K562 (cell line): ENCODE data around the gene SALL3. TPM values are rescaled to one million over a fixed set of nuclear protein-coding genes. Genes with fewer than 3 reads are reported as not detected.

ENCODE experiments used
- ATAC-seq: fragments of 200-7000 bp; cut with Tn5 transposase; 3 replicates; pipeline ENCODE4 v1.9.1; 2020; ENCODE audit warnings: moderate library complexity
- BruUV-seq: library from RNA; stranded (reverse); fragments of 400-500 nt; replicated peaks from 2 replicates; lab custom pipeline; 2021; lab: Mats Ljungman, UMichigan
- CTCF ChIA-PET: fragments of 300-600 bp; formaldehyde crosslinking; extraction: SDS; loops from one replicate; lab custom pipeline; 2021; ENCODE audit warnings: low intra/inter-chr PET ratio; lab: Yijun Ruan, JAX
- POLR2A ChIA-PET: fragments of 300-600, 350-650 bp; sonication (Branson Sonifier 250); formaldehyde crosslinking; extraction: SDS; loops from one replicate; lab custom pipeline; 2021; ENCODE audit warnings: antibody characterized with exemption, inconsistent platforms; lab: Yijun Ruan, JAX
- DNase-seq, 4 experiments: peaks; one replicate each; pipeline versions ENCODE4 v3.0.0 to v3.0.0-alpha.2; 2011 to 2018; ENCODE audit warnings: low spot score in 3 of 4, mixed read lengths in 3 of 4; ENCODE audit errors: extremely low read depth in 1 of 4
- FAIRE-seq: peaks from 2 replicates; lab custom pipeline; 2011; peaks lifted over from hg19 to GRCh38; lab: Jason Lieb, UNC
- H2AFZ ChIP-seq: 2 replicates; pipeline ENCODE4 v1.6.0; 2011; ENCODE audit warnings: low read depth, low read length, control low read depth, inconsistent platforms
- H3K27ac ChIP-seq: fragments of 200-600 bp; 3 replicates; pipeline ENCODE4 v1.8.0; 2011; ENCODE audit warnings: low read depth, mild to moderate bottlenecking, control low read depth, inconsistent platforms, low read length, moderate library complexity, mixed read lengths; ENCODE audit errors: extremely low read depth
- H3K27me3 ChIP-seq, 2 experiments: fragments of 300-600 bp in 1 of 2; 2 replicates in 1 of 2; 3 replicates in 1 of 2; pipeline versions ENCODE4 v1.6.0 to v1.8.0; 2011; ENCODE audit warnings: inconsistent platforms in 2 of 2, low read length in 2 of 2, mild to moderate bottlenecking in 1 of 2, mixed read lengths in 1 of 2, moderate library complexity in 1 of 2; ENCODE audit not compliant: control insufficient read depth in 2 of 2, insufficient read depth in 2 of 2
- H3K36me3 ChIP-seq: fragments of 300-600 bp; 3 replicates; pipeline ENCODE4 v1.8.0; 2011; ENCODE audit warnings: mild to moderate bottlenecking, low read length, inconsistent platforms; ENCODE audit not compliant: control insufficient read depth, insufficient read depth
- H3K4me1 ChIP-seq, 2 experiments: fragments of 200-600 bp in 1 of 2; replicated peaks in 1 of 2; 2 replicates in 1 of 2; 3 replicates in 1 of 2; pipeline versions ENCODE4 v1.5.1 to v1.8.0; 2011; ENCODE audit warnings: inconsistent platforms in 2 of 2, low read length in 2 of 2, mild to moderate bottlenecking in 1 of 2, mixed read lengths in 1 of 2, moderate library complexity in 1 of 2; ENCODE audit not compliant: control insufficient read depth in 2 of 2, insufficient read depth in 2 of 2
- H3K4me2 ChIP-seq: 2 replicates; pipeline ENCODE4 v1.6.1; 2011; ENCODE audit warnings: low read length, control low read depth, inconsistent platforms, mixed read lengths; ENCODE audit not compliant: insufficient read depth
- H3K4me3 ChIP-seq: fragments of 200-600 bp; sonication (generic), shearing (Covaris generic); 2 replicates; pipeline ENCODE4 v1.5.1; 2016; ENCODE audit warnings: control low read depth, inconsistent platforms
- H3K79me2 ChIP-seq: fragments of 200-600 bp; 3 replicates; pipeline ENCODE4 v1.8.0; 2011; ENCODE audit warnings: low read length, inconsistent platforms; ENCODE audit not compliant: control insufficient read depth, insufficient read depth
- H3K9ac ChIP-seq, 2 experiments: 2 replicates each; pipeline versions ENCODE4 v1.6.0 to v1.6.1; 2011; ENCODE audit warnings: low read depth in 2 of 2, low read length in 2 of 2, control low read depth in 1 of 2, inconsistent platforms in 1 of 2, mild to moderate bottlenecking in 1 of 2, mixed read lengths in 1 of 2; ENCODE audit not compliant: insufficient read depth in 1 of 2
- H3K9me1 ChIP-seq: one replicate; pipeline ENCODE4 v1.6.0; 2011; ENCODE audit warnings: inconsistent platforms, mild to moderate bottlenecking, low read length, moderate library complexity; ENCODE audit not compliant: control insufficient read depth, insufficient read depth
- H3K9me3 ChIP-seq: replicated peaks from 2 replicates; pipeline ENCODE4 v1.5.1; 2011; ENCODE audit warnings: low read depth, low read length, inconsistent platforms; ENCODE audit not compliant: control insufficient read depth, insufficient read depth
- H4K20me1 ChIP-seq: replicated peaks from 2 replicates; pipeline ENCODE4 v1.6.1; 2011; ENCODE audit warnings: low read length, inconsistent platforms, mixed read lengths; ENCODE audit not compliant: control insufficient read depth, insufficient read depth
- ARID1B ChIP-seq: fragments of 450-650 bp; IDR thresholded peaks from 2 replicates; pipeline ENCODE4 v1.6.1; 2016; ENCODE audit warnings: antibody characterized with exemption, mild to moderate bottlenecking, inconsistent platforms
- BRF1 ChIP-seq: IDR thresholded peaks from 3 replicates; pipeline ENCODE4 v1.6.1; 2011; ENCODE audit warnings: borderline replicate concordance, mild to moderate bottlenecking; ENCODE audit not compliant: insufficient read length; ENCODE audit errors: extremely low read depth
- CREB5 ChIP-seq: fragments of 250-450 bp; sonication (Bioruptor Pico); IDR thresholded peaks from 2 replicates; pipeline ENCODE4 v1.5.0; 2020; ENCODE audit warnings: mild to moderate bottlenecking
- FOXM1 ChIP-seq, 2 experiments: fragments of 450-650 bp in 1 of 2; sonication (generic) in 1 of 2; formaldehyde crosslinking in 1 of 2; IDR thresholded peaks; 2 replicates each; pipeline versions ENCODE4 v1.6.1 to v1.9.0; 2017 to 2022; ENCODE audit warnings: low read depth in 2 of 2, mild to moderate bottlenecking in 2 of 2, missing genetic modification reagents in 1 of 2, moderate library complexity in 1 of 2
- NR2F6 ChIP-seq: fragments of 450-650 bp; formaldehyde crosslinking; IDR thresholded peaks from 2 replicates; pipeline ENCODE4 v1.4.0; 2020; ENCODE audit warnings: mild to moderate bottlenecking
- SAFB2 ChIP-seq: fragments of 200-400 bp; formaldehyde crosslinking; IDR thresholded peaks from 2 replicates; pipeline ENCODE4 v1.6.1; 2018; ENCODE audit warnings: borderline replicate concordance, low read length, low read depth, moderate library complexity; ENCODE audit not compliant: severe bottlenecking
- TGIF2 ChIP-seq: sonication (generic); formaldehyde crosslinking; IDR thresholded peaks from 2 replicates; pipeline ENCODE4 v1.8.1; 2022; ENCODE audit warnings: mild to moderate bottlenecking, missing genetic modification reagents, moderate library complexity
- UBTF ChIP-seq, 2 experiments: IDR thresholded peaks; 2 replicates each; pipeline ENCODE4 v1.6.1; 2012; ENCODE audit warnings: improper control_type of control experiment in 2 of 2, low read depth in 2 of 2, low read length in 2 of 2, borderline replicate concordance in 1 of 2
- ZBTB33 ChIP-seq: sonication (generic); formaldehyde crosslinking; IDR thresholded peaks from 2 replicates; pipeline ENCODE4 v1.8.1; 2023; ENCODE audit warnings: mild to moderate bottlenecking, missing genetic modification reagents
- ZNF280A ChIP-seq: fragments of 450-650 bp; IDR thresholded peaks from 2 replicates; pipeline ENCODE4 v1.6.1; 2018; ENCODE audit warnings: mild to moderate bottlenecking, low read depth; ENCODE audit not compliant: partially characterized antibody
- ZNF778 ChIP-seq: fragments of 450-650 bp; formaldehyde crosslinking; IDR thresholded peaks from 2 replicates; pipeline ENCODE4 v1.4.0; 2020; ENCODE audit warnings: mild to moderate bottlenecking, moderate library complexity
- WGBS: fragments of 100-300 bp; shearing (Covaris generic); methylation state at CpG from one replicate; pipeline ENCODE4 v1.1.6; 2016; ENCODE audit warnings: low coverage, mixed read lengths; ENCODE audit not compliant: insufficient coverage; ENCODE audit errors: missing lambda C conversion rate; 5-methylcytosine and 5-hydroxymethylcytosine counted together
- in situ Hi-C: fragments of 300-500 bp; cut with MboI; formaldehyde crosslinking; loops from 4 replicates; pipeline ENCODE4 v1.15.0; 2018; ENCODE audit warnings: inconsistent platforms, mixed read lengths
- intact Hi-C: fragments of 100-400 bp; cut with micrococcal nuclease; formaldehyde crosslinking; loops from 2 replicates; pipeline ENCODE4 v1.14.2; 2022
- polyA plus RNA-seq, 8 experiments: library from polyadenylated mRNA; depleted of rRNA in 4 of 8; stranded (reverse) in 5 of 8; unstranded in 3 of 8; fragments of >200 nt; fragmentation: Nextera tagmentation in 2 of 8; fragmentation: Illumina TruSeq in 1 of 8; extraction: Ambion mirVana in 2 of 8; extraction: Trizol in 1 of 8; gene quantifications; 2 replicates each; pipeline versions ENCODE4 v1.2.1 to v1.2.3, GENCODE V29; 2011 to 2014; ENCODE audit warnings: inconsistent platforms in 1 of 8, missing spikeins in 1 of 8
- total RNA-seq, 7 experiments: library from RNA; depleted of rRNA in 6 of 7; stranded (reverse); fragments of >200 nt in 6 of 7; fragmentation: Illumina TruSeq in 2 of 7; extraction: Trizol in 2 of 7; gene quantifications; 2 replicates each; pipeline versions ENCODE4 v1.2.1 to v1.2.3, GENCODE V29; 2011 to 2021; ENCODE audit warnings: low replicate concordance in 1 of 7
- TF ChIP-seq, protein P1 (sequence below): IDR thresholded peaks from 2 replicates; pipeline ENCODE4 v1.6.1; 2014; ENCODE audit warnings: antibody characterized with exemption

The SALL3 gene
- total and polyA plus RNA-seq, 9 of the 15 experiments (the other 6 are each of a cell fraction or from before 2014, with no cell fraction given): not detected

DNA sequence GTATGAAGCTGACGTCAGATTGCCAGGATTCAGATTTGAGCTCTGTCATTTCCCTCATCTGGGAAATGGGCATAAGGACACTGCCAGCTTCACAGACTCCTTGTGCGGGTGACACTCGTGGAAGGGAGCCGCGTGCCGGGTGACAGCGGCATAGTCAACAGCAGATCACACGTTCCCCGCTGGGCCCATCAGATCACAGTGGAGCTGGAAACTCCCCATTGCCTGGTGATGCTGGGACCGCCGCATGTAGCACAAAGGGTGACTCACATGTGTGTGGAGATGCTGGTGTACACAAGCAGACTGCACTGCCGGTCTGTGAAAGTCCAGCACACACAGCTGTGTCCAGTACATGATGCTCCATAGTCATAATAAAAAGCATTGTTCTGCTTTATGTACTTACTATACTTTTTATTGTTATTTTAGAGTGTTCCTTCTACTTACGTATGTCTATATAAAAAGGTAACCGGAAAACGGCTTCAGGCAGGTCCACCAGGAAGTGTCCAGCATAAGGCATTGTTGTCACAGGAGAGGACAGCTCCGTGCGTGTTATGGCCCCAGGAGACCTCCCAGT lies 31.8 kb downstream of the SALL3 start:
- H3K4me2 ChIP-seq: no peak overlapping the region
- H3K9me1 ChIP-seq: no peaks in the 10 kb centered on the region
- peaks cover 10 to 38% of the 10 kb centered on the region in 2 experiments; a peak in 4 of 5 replicates for H3K27me3 ChIP-seq
- H3K9me3 ChIP-seq: no peaks in the 10 kb centered on the region
- no peaks in the 10 kb centered on the region for H4K20me1 ChIP-seq
- ChIA-PET POLR2A (interaction anchor here (1.8 kb wide), 1 partner anchor 9 kb away, joined by 4 read pairs; no protein-coding TSS in a partner anchor), CTCF (no interaction called here)
- no peak for FAIRE-seq
- no peaks in the 10 kb centered on the region for H3K36me3 ChIP-seq
- H3K79me2 ChIP-seq: no peaks in the 10 kb centered on the region
- in situ Hi-C loops: no loop called here
- BruUV-seq: no TSS peak
- no peak overlapping the region for H2AFZ ChIP-seq
- no peak for ATAC-seq
- no peaks in the 10 kb centered on the region; a peak in 1 of 5 replicates for H3K4me1 ChIP-seq
- no peak overlapping the region for H3K27ac ChIP-seq
- no peak overlapping the region for H3K9ac ChIP-seq
- WGBS: 0% methylated on average over 10 of the region's 17 CpGs
- H3K4me3 ChIP-seq: no peak overlapping the region
- intact Hi-C loops: no loop called here
- DNase-seq: no peak
- TF ChIP-seq ZNF778 (CRISPR knock-in tag) (no peak), UBTF (IDR thresholded peaks at IDR 0.05; ENCODE audit: borderline replicate concordance in 1 of 2, low read depth in 2 of 2, low read length in 2 of 2) (no peak), TGIF2 (CRISPR knock-in tag) (no peak), ZNF280A (no peak), BRF1 (no peak), SAFB2 (no peak), CREB5 (no peak), ARID1B (no peak), ZBTB33 (no peak), FOXM1 (IDR thresholded peaks at IDR 0.05; ENCODE audit: low read depth) (no peak), FOXM1 (CRISPR knock-in tag; IDR thresholded peaks at IDR 0.05; ENCODE audit: low read depth) (no peak), NR2F6 (no peak)
- TF ChIP-seq, protein P1, sequence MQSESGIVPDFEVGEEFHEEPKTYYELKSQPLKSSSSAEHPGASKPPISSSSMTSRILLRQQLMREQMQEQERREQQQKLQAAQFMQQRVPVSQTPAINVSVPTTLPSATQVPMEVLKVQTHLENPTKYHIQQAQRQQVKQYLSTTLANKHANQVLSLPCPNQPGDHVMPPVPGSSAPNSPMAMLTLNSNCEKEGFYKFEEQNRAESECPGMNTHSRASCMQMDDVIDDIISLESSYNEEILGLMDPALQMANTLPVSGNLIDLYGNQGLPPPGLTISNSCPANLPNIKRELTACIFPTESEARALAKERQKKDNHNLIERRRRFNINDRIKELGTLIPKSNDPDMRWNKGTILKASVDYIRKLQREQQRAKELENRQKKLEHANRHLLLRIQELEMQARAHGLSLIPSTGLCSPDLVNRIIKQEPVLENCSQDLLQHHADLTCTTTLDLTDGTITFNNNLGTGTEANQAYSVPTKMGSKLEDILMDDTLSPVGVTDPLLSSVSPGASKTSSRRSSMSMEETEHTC: no peak
